Thyroid gland (tissue), 4 donors: ENCODE measurements around the gene EPS15.

Experiments used
- CTCF ChIP-seq, 6 experiments: fragments of 200-600 bp in 3 of 6; fragments of 450-650 bp in 3 of 6; sonication (generic) in 3 of 6; IDR thresholded peaks; one replicate each; pipeline ENCODE4 v1.5.1; 2016 to 2019; ENCODE audit warnings: antibody characterized with exemption in 6 of 6, mild to moderate bottlenecking in 2 of 6, inconsistent platforms in 1 of 6, moderate library complexity in 1 of 6
- POLR2A ChIP-seq, 2 donors: fragments of 450-650 bp; IDR thresholded peaks; one replicate each; pipeline ENCODE4 v1.6.1; 2017; ENCODE audit warnings: antibody characterized with exemption in 2 of 2, mild to moderate bottlenecking in 2 of 2, moderate library complexity in 1 of 2

GRCh38 chr1:51359879-51360278 lies 159.2 kb downstream of the EPS15 start:
- no peak for TF ChIP-seq CTCF (IDR thresholded peaks at IDR 0.05)
- no peak for TF ChIP-seq POLR2A (IDR thresholded peaks at IDR 0.05)
